Endothelial cell of umbilical vein (primary cell): ENCODE results near the gene EFNA2. TPM values are rescaled to one million over a fixed set of nuclear protein-coding genes. Genes with fewer than 3 reads are reported as not detected.
A peak's percentile ranks its signal among the peaks of the same experiment; 100 is the strongest.

Experiments used
- BruUV-seq: library from RNA; stranded (reverse); fragments of 400-500 nt; replicated peaks from 2 replicates; lab custom pipeline; 2021; lab: Mats Ljungman, UMichigan
- CTCF ChIA-PET: fragments of 300-600, 350-600 bp; sonication (Branson Sonifier 250); formaldehyde crosslinking; loops from one replicate; lab custom pipeline; 2021; ENCODE audit warnings: antibody characterized with exemption, inconsistent platforms; lab: Charles Lee
- POLR2A ChIA-PET: fragments of 300-600, 350-600 bp; sonication (Branson Sonifier 250); formaldehyde crosslinking; loops from one replicate; lab custom pipeline; 2021; ENCODE audit warnings: antibody characterized with exemption, inconsistent platforms; lab: Charles Lee
- DNase-seq: peaks from one replicate; pipeline ENCODE4 v3.0.0-alpha.2; 2011; ENCODE audit warnings: low read depth, low spot score
- FAIRE-seq: peaks from 2 replicates; lab custom pipeline; 2011; peaks lifted over from hg19 to GRCh38; lab: Jason Lieb, UNC
- H2AFZ ChIP-seq: 2 replicates; pipeline ENCODE4 v1.6.0; 2012; ENCODE audit warnings: low read depth, low read length, control low read depth, inconsistent platforms
- H3K27ac ChIP-seq: 2 replicates; pipeline ENCODE4 v1.5.1; 2011; ENCODE audit warnings: low read depth, mild to moderate bottlenecking, control low read depth, low read length, moderate library complexity; ENCODE audit not compliant: insufficient read depth
- H3K27me3 ChIP-seq, 2 experiments: 2 replicates each; pipeline versions ENCODE4 v1.6.0 to v1.6.1; 2011; ENCODE audit warnings: low read length in 2 of 2, mixed read lengths in 1 of 2; ENCODE audit not compliant: control insufficient read depth in 2 of 2, insufficient read depth in 2 of 2
- H3K36me3 ChIP-seq, 2 experiments: 2 replicates in 1 of 2; 3 replicates in 1 of 2; pipeline ENCODE4 v1.5.1; 2011; ENCODE audit warnings: low read length in 2 of 2, mild to moderate bottlenecking in 1 of 2, moderate library complexity in 1 of 2; ENCODE audit not compliant: control insufficient read depth in 2 of 2, insufficient read depth in 2 of 2; ENCODE audit errors: extremely low read depth in 1 of 2
- H3K4me1 ChIP-seq: 3 replicates; pipeline ENCODE4 v1.5.1; 2011; ENCODE audit warnings: mild to moderate bottlenecking, low read length; ENCODE audit not compliant: control insufficient read depth, insufficient read depth; ENCODE audit errors: extremely low read depth
- H3K4me2 ChIP-seq: 2 replicates; pipeline ENCODE4 v1.6.1; 2011; ENCODE audit warnings: low read length, control low read depth, mixed read lengths; ENCODE audit not compliant: insufficient read depth
- H3K4me3 ChIP-seq, 3 experiments: fragments of 200-600 bp in 1 of 3; sonication (generic), shearing (Covaris generic) in 1 of 3; replicated peaks in 1 of 3; 2 replicates each; pipeline ENCODE4 v1.5.1; 2011 to 2016; ENCODE audit warnings: control low read depth in 3 of 3, low read length in 3 of 3, mild to moderate bottlenecking in 2 of 3, inconsistent platforms in 1 of 3, low read depth in 1 of 3, moderate library complexity in 1 of 3; ENCODE audit not compliant: insufficient read depth in 1 of 3
- H3K79me2 ChIP-seq: 2 replicates; pipeline ENCODE4 v1.6.0; 2012; ENCODE audit warnings: low read length, inconsistent platforms; ENCODE audit not compliant: control insufficient read depth, insufficient read depth
- H3K9ac ChIP-seq: replicated peaks from 2 replicates; pipeline ENCODE3; 2011; ENCODE audit warnings: low read length, control low read depth; ENCODE audit not compliant: insufficient read depth; ENCODE audit errors: extremely low read depth
- H3K9me1 ChIP-seq: replicated peaks from 3 replicates; pipeline ENCODE4 v1.6.0; 2011; ENCODE audit warnings: mild to moderate bottlenecking, low read length; ENCODE audit not compliant: control insufficient read depth, insufficient read depth; ENCODE audit errors: extremely low read depth
- H3K9me3 ChIP-seq: replicated peaks from 2 replicates; pipeline ENCODE4 v1.5.1; 2012; ENCODE audit warnings: low read length, inconsistent platforms; ENCODE audit not compliant: control insufficient read depth, insufficient read depth
- H4K20me1 ChIP-seq: replicated peaks from 2 replicates; pipeline ENCODE3; 2011; ENCODE audit warnings: mild to moderate bottlenecking, low read length; ENCODE audit not compliant: control insufficient read depth, insufficient read depth; ENCODE audit errors: extremely low read depth
- EZH2 ChIP-seq: IDR thresholded peaks from 2 replicates; pipeline ENCODE4 v1.6.1; 2012; ENCODE audit warnings: borderline replicate concordance, low read depth, mild to moderate bottlenecking, moderate library complexity, low read length, inconsistent platforms; ENCODE audit not compliant: severe bottlenecking
- FOS ChIP-seq: IDR thresholded peaks from 2 replicates; pipeline ENCODE4 v1.6.1; 2011; ENCODE audit warnings: mild to moderate bottlenecking, low read length, moderate library complexity, borderline replicate concordance; ENCODE audit not compliant: insufficient read depth
- JUN ChIP-seq: IDR thresholded peaks from 2 replicates; pipeline ENCODE4 v1.6.1; 2011; ENCODE audit warnings: borderline replicate concordance, low read depth; ENCODE audit not compliant: insufficient read length, insufficient read depth
- MYC ChIP-seq: IDR thresholded peaks from one replicate; pipeline ENCODE4 v1.6.1; 2011; ENCODE audit warnings: mild to moderate bottlenecking, low read depth, low read length
- POLR2A ChIP-seq: IDR thresholded peaks from 2 replicates; pipeline ENCODE4 v1.6.1; 2012; ENCODE audit warnings: low read depth, mild to moderate bottlenecking, control low read depth, low read length
- POLR2AphosphoS5 ChIP-seq: IDR thresholded peaks from 2 replicates; pipeline ENCODE4 v1.6.1; 2012; ENCODE audit warnings: low read depth, mild to moderate bottlenecking, control low read depth, low read length, moderate library complexity; ENCODE audit not compliant: insufficient read depth
- dilution Hi-C: fragments of 300-500 bp; cut with MboI; formaldehyde crosslinking; loops from one replicate; pipeline ENCODE4 v1.15.0; 2019; ENCODE audit warnings: low sequenced_read_pairs; ENCODE audit not compliant: extremely low pct_ligation_motif_present
- intact Hi-C: fragments of 100-400 bp; cut with micrococcal nuclease; formaldehyde crosslinking; loops from one replicate; pipeline ENCODE4 v1.10.0; 2022
- polyA plus RNA-seq, 4 experiments: library from polyadenylated mRNA; depleted of rRNA in 3 of 4; stranded (reverse) in 3 of 4; unstranded in 1 of 4; fragments of >200 nt; gene quantifications; 2 replicates each; pipeline versions ENCODE4 v1.2.1 to v1.2.3, GENCODE V29; 2011 to 2012; ENCODE audit warnings: missing spikeins in 1 of 4
- total RNA-seq: library from RNA; stranded (reverse); gene quantifications from 2 replicates; pipeline ENCODE4 v1.2.3, GENCODE V29; 2021
- TF ChIP-seq, protein P1 (sequence below), 2 donors: IDR thresholded peaks; 1 replicate in 1 of 2; 2 replicates in 1 of 2; pipeline ENCODE4 v1.5.1; 2011; ENCODE audit warnings: low read length in 2 of 2, mild to moderate bottlenecking in 2 of 2, moderate library complexity in 2 of 2, control low read depth in 1 of 2, inconsistent platforms in 1 of 2, low read depth in 1 of 2; ENCODE audit not compliant: insufficient read depth in 1 of 2; ENCODE audit errors: extremely low read depth in 1 of 2

EFNA2 gene
- total and polyA plus RNA-seq, 2 donors (not counting 3 experiments of a cell fraction or from before 2014, with no cell fraction given), result 0.52 to 1.1 TPM

DNA sequence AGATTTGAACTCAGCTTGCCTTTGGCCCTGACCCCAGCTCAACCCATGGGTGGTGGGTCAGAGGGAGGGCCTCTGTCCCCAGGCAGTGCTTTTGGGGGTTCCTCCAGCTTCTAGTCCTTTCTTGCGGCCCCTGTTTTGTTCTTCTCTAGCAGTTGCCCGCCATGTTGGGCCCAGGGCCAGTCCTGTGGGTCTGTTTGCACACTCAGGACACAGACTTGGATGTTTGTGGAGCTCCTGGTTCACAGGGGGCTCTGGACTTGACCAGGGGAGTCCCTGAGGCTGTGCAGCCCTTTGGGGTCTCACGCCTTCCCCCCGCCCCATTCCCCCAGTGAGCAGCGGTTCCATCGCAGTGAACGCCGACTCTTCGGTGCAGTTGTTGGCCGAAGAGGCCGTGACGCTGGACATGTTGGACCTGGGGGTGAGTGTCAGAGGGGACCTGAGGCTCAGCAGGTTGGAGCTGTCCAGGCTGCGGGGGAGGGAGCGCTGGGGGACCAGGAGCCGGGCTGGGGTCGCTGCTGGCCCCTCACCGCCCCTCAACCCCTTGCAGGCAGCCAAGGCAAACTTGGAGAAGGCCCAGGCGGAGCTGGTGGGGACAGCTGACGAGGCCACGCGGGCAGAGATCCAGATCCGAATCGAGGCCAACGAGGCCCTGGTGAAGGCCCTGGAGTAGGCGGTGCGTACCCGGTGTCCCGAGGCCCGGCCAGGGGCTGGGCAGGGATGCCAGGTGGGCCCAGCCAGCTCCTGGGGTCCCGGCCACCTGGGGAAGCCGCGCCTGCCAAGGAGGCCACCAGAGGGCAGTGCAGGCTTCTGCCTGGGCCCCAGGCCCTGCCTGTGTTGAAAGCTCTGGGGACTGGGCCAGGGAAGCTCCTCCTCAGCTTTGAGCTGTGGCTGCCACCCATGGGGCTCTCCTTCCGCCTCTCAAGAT, 41.6 kb upstream of the EFNA2 start:
- Histone ChIP-seq H3K4me2 (no peak overlapping the region), H3K4me1 (peaks cover 21% of the 10 kb centered on the region), H3K36me3 (no peaks in the 10 kb centered on the region), H3K9me3 (no peaks in the 10 kb centered on the region), H3K4me3 (no peak overlapping the region), H3K9me1 (no peaks in the 10 kb centered on the region), H3K79me2 (peaks cover 18% of the 10 kb centered on the region), H2AFZ (no peak overlapping the region), H3K27ac (no peak overlapping the region), H4K20me1 (no peaks in the 10 kb centered on the region), H3K9ac (no peak overlapping the region), H3K27me3 (no peaks in the 10 kb centered on the region)
- intact Hi-C loops (loop anchor here (1.0 to 10.0 kb wide), 4 partner anchors 22 to 449 kb away; partner anchors contain the start of gene PTBP1), dilution Hi-C loops (no loop called here)
- POLR2A ChIA-PET, result interaction anchor here (0.8 to 4.9 kb wide), 5 partner anchors 9 to 31 kb away, joined by 4 to 87 read pairs (median 8); partner anchors contain the start of genes CIRBP and FAM174C
- FAIRE-seq (peak; percentile 86), DNase-seq (peak; percentile 65)
- CTCF ChIA-PET, result interaction anchor here (0.6 to 7.3 kb wide), 33 partner anchors 9 to 260 kb away, joined by 3 to 1001 read pairs (median 5); partner anchors contain the start of genes ARHGAP45, CIRBP, CNN2 and FAM174C
- no TSS peak for BruUV-seq
- TF ChIP-seq, protein P1, sequence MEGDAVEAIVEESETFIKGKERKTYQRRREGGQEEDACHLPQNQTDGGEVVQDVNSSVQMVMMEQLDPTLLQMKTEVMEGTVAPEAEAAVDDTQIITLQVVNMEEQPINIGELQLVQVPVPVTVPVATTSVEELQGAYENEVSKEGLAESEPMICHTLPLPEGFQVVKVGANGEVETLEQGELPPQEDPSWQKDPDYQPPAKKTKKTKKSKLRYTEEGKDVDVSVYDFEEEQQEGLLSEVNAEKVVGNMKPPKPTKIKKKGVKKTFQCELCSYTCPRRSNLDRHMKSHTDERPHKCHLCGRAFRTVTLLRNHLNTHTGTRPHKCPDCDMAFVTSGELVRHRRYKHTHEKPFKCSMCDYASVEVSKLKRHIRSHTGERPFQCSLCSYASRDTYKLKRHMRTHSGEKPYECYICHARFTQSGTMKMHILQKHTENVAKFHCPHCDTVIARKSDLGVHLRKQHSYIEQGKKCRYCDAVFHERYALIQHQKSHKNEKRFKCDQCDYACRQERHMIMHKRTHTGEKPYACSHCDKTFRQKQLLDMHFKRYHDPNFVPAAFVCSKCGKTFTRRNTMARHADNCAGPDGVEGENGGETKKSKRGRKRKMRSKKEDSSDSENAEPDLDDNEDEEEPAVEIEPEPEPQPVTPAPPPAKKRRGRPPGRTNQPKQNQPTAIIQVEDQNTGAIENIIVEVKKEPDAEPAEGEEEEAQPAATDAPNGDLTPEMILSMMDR (IDR thresholded peaks at IDR 0.05; ENCODE audit: extremely low read depth in 1 of 2, insufficient read depth in 1 of 2, low read depth in 1 of 2, low read length in 2 of 2), result peak; percentile 97 to 99
- TF ChIP-seq JUN (no peak), EZH2 (no peak), POLR2A (no peak), POLR2AphosphoS5 (no peak), MYC (no peak), FOS (no peak)
